ENCODE data around the gene DENND4B. TPM values are rescaled to one million over a fixed set of nuclear protein-coding genes. Genes with fewer than 3 reads are reported as not detected.

Gene DENND4B
- total and polyA plus RNA-seq, 9 of the 15 experiments (the other 6 are each of a cell fraction or from before 2014, with no cell fraction given), result 9.5 to 80.5 (median 23.1) TPM

DNA sequence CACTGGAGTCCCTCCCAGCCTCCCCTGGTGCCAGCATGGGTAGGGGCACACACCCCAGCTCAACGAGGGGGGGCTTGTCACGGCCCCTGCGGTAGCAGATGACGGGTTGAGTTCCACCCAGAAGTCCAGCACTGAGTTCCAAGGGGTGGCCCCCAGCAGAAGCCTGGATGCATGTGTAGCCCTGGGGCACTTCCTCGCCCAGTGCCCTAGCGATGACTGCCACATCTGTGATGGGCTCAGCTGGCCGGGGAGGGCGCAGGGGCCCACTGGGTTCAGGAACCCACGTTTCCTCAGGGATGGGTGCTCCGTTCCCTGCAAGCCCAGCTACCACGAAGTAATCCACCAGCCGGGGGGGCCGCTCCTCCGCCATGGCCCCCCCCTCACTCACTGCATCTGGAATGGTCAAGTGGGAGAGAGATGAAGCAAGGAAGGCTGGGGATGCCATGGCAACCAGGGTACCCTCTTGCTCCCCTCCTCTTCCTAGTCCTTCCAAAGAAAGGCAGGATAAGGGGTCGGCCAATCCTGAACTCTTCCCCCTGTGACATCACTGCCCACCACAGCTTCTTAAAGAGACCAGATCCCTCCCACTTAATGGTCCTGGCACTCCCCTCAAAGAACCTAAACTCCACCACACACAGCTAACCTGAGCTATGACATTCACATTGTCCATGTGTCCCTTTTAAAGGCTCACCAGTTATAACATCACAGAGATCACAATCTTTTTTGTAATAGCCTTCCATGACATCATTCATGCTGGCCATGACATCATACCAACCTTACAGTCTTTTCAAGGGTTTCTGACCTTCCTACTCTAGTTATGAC is 2.3 kb downstream of the DENND4B start (continued):
- TF ChIP-seq, protein P1, sequence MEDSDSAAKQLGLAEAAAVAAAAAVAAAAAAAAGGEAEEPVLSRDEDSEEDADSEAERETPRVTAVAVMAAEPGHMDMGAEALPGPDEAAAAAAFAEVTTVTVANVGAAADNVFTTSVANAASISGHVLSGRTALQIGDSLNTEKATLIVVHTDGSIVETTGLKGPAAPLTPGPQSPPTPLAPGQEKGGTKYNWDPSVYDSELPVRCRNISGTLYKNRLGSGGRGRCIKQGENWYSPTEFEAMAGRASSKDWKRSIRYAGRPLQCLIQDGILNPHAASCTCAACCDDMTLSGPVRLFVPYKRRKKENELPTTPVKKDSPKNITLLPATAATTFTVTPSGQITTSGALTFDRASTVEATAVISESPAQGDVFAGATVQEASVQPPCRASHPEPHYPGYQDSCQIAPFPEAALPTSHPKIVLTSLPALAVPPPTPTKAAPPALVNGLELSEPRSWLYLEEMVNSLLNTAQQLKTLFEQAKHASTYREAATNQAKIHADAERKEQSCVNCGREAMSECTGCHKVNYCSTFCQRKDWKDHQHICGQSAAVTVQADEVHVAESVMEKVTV (CRISPR knock-in tag; IDR thresholded peaks at IDR 0.05), result no peak
- TF ChIP-seq GABPB1 (CRISPR knock-in tag; IDR thresholded peaks at IDR 0.05) (no peak), KHSRP (IDR thresholded peaks at IDR 0.05) (peak; percentile 71), NELFE (IDR thresholded peaks at IDR 0.05; ENCODE audit: insufficient read depth, insufficient read length) (no peak), PHF8 (IDR thresholded peaks at IDR 0.05; ENCODE audit: borderline replicate concordance, low read length) (no peak), ZFP1 (CRISPR knock-in tag; IDR thresholded peaks at IDR 0.05) (no peak), JUNB (CRISPR knock-in tag; conservative IDR thresholded peaks at IDR 0.05) (peak; percentile 74; the same call in 1 of the 2 replicates), SREBF1 (IDR thresholded peaks at IDR 0.05; ENCODE audit: borderline replicate concordance, low read depth, low read length) (no peak), MTA3 (IDR thresholded peaks at IDR 0.05; ENCODE audit: borderline replicate concordance) (peak; percentile 64; the same call in 1 of the 2 replicates), ZNF830 (CRISPR knock-in tag; IDR thresholded peaks at IDR 0.05) (no peak), GTF2A2 (tag; IDR thresholded peaks at IDR 0.05) (no peak), ZC3H11A (IDR thresholded peaks at IDR 0.05; ENCODE audit: low read depth, low read length) (no peak), ARNT (IDR thresholded peaks at IDR 0.05) (no peak), FUS (optimal IDR thresholded peaks at IDR 0.05; ENCODE audit: low read depth, low read length) (no peak), RAD21 (CRISPR knock-in tag; conservative IDR thresholded peaks at IDR 0.05 in 1 of 2, IDR thresholded peaks at IDR 0.05 in 1 of 2) (no peak)
- TF ChIP-seq, protein P2, sequence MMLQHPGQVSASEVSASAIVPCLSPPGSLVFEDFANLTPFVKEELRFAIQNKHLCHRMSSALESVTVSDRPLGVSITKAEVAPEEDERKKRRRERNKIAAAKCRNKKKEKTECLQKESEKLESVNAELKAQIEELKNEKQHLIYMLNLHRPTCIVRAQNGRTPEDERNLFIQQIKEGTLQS (IDR thresholded peaks at IDR 0.05), result peak; percentile 89
- TF ChIP-seq, protein P2 (CRISPR knock-in tag; conservative IDR thresholded peaks at IDR 0.05), result no peak
- TF ChIP-seq, protein P3, sequence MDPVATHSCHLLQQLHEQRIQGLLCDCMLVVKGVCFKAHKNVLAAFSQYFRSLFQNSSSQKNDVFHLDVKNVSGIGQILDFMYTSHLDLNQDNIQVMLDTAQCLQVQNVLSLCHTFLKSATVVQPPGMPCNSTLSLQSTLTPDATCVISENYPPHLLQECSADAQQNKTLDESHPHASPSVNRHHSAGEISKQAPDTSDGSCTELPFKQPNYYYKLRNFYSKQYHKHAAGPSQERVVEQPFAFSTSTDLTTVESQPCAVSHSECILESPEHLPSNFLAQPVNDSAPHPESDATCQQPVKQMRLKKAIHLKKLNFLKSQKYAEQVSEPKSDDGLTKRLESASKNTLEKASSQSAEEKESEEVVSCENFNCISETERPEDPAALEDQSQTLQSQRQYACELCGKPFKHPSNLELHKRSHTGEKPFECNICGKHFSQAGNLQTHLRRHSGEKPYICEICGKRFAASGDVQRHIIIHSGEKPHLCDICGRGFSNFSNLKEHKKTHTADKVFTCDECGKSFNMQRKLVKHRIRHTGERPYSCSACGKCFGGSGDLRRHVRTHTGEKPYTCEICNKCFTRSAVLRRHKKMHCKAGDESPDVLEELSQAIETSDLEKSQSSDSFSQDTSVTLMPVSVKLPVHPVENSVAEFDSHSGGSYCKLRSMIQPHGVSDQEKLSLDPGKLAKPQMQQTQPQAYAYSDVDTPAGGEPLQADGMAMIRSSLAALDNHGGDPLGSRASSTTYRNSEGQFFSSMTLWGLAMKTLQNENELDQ (CRISPR knock-in tag; IDR thresholded peaks at IDR 0.05; ENCODE audit: borderline replicate concordance), result no peak
- TF ChIP-seq, protein P4, sequence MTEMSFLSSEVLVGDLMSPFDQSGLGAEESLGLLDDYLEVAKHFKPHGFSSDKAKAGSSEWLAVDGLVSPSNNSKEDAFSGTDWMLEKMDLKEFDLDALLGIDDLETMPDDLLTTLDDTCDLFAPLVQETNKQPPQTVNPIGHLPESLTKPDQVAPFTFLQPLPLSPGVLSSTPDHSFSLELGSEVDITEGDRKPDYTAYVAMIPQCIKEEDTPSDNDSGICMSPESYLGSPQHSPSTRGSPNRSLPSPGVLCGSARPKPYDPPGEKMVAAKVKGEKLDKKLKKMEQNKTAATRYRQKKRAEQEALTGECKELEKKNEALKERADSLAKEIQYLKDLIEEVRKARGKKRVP (CRISPR knock-in tag; IDR thresholded peaks at IDR 0.05), result no peak
- TF ChIP-seq, protein P5, sequence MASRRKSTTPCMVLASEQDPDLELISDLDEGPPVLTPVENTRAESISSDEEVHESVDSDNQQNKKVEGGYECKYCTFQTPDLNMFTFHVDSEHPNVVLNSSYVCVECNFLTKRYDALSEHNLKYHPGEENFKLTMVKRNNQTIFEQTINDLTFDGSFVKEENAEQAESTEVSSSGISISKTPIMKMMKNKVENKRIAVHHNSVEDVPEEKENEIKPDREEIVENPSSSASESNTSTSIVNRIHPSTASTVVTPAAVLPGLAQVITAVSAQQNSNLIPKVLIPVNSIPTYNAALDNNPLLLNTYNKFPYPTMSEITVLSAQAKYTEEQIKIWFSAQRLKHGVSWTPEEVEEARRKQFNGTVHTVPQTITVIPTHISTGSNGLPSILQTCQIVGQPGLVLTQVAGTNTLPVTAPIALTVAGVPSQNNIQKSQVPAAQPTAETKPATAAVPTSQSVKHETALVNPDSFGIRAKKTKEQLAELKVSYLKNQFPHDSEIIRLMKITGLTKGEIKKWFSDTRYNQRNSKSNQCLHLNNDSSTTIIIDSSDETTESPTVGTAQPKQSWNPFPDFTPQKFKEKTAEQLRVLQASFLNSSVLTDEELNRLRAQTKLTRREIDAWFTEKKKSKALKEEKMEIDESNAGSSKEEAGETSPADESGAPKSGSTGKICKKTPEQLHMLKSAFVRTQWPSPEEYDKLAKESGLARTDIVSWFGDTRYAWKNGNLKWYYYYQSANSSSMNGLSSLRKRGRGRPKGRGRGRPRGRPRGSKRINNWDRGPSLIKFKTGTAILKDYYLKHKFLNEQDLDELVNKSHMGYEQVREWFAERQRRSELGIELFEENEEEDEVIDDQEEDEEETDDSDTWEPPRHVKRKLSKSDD (conservative IDR thresholded peaks at IDR 0.05; ENCODE audit: low read length), result no peak

Measured in K562 (cell line).